Mesothelial cell of epicardium (in vitro differentiated cells): Measurements from ENCODE around the gene ZNF524. TPM values are rescaled to one million over a fixed set of nuclear protein-coding genes. Genes with fewer than 3 reads are reported as not detected.

Source experiments
- DNase-seq, 2 experiments: peaks; one replicate each; pipeline ENCODE4 v3.0.0; 2021; ENCODE audit warnings: low spot score in 2 of 2; ENCODE audit not compliant: unreplicated experiment in 2 of 2
- H3K27ac Mint-ChIP-seq: 2 replicates; pipeline ENCODE4 v1.8.0; 2021; ENCODE audit warnings: mixed read lengths
- H3K27me3 Mint-ChIP-seq: 2 replicates; pipeline ENCODE4 v1.8.0; 2021; ENCODE audit warnings: low read depth, mixed read lengths
- H3K36me3 Mint-ChIP-seq: 2 replicates; pipeline ENCODE4 v1.8.0; 2021; ENCODE audit warnings: mixed read lengths
- H3K4me1 Mint-ChIP-seq: 2 replicates; pipeline ENCODE4 v1.8.0; 2021; ENCODE audit warnings: mixed read lengths
- H3K4me3 Mint-ChIP-seq: 2 replicates; pipeline ENCODE4 v1.8.0; 2021; ENCODE audit warnings: mild to moderate bottlenecking, moderate library complexity, mixed read lengths
- H3K9me3 Mint-ChIP-seq: 2 replicates; pipeline ENCODE4 v1.8.0; 2021; ENCODE audit warnings: mixed read lengths
- total RNA-seq: library from RNA; stranded (reverse); gene quantifications from 3 replicates; pipeline ENCODE4 v1.2.1, GENCODE V29; 2021
- TF ChIP-seq, protein P1 (sequence below): fragments of 200-600 bp; sonication (generic); IDR thresholded peaks from one replicate; pipeline ENCODE4 v1.5.0; 2021; ENCODE audit warnings: antibody characterized with exemption; ENCODE audit not compliant: unreplicated experiment

The ZNF524 gene
- total RNA-seq, 1 donor from 2014 or later = 7.4 TPM

- Mint-ChIP-seq H3K9me3 (no peaks in the 10 kb centered on the region), H3K36me3 (peaks cover under 1% of the 10 kb centered on the region), H3K4me1 (peaks cover 37% of the 10 kb centered on the region), H3K27me3 (no peaks in the 10 kb centered on the region), H3K4me3 (peak overlapping the region; percentile 75), H3K27ac (peak overlapping the region; percentile 98)
- DNase-seq = no peak
- TF ChIP-seq, protein P1, sequence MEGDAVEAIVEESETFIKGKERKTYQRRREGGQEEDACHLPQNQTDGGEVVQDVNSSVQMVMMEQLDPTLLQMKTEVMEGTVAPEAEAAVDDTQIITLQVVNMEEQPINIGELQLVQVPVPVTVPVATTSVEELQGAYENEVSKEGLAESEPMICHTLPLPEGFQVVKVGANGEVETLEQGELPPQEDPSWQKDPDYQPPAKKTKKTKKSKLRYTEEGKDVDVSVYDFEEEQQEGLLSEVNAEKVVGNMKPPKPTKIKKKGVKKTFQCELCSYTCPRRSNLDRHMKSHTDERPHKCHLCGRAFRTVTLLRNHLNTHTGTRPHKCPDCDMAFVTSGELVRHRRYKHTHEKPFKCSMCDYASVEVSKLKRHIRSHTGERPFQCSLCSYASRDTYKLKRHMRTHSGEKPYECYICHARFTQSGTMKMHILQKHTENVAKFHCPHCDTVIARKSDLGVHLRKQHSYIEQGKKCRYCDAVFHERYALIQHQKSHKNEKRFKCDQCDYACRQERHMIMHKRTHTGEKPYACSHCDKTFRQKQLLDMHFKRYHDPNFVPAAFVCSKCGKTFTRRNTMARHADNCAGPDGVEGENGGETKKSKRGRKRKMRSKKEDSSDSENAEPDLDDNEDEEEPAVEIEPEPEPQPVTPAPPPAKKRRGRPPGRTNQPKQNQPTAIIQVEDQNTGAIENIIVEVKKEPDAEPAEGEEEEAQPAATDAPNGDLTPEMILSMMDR = no peak
Observed at GRCh38 chr19:55584871-55585270, 15.2 kb upstream of the ZNF524 start.

DNA sequence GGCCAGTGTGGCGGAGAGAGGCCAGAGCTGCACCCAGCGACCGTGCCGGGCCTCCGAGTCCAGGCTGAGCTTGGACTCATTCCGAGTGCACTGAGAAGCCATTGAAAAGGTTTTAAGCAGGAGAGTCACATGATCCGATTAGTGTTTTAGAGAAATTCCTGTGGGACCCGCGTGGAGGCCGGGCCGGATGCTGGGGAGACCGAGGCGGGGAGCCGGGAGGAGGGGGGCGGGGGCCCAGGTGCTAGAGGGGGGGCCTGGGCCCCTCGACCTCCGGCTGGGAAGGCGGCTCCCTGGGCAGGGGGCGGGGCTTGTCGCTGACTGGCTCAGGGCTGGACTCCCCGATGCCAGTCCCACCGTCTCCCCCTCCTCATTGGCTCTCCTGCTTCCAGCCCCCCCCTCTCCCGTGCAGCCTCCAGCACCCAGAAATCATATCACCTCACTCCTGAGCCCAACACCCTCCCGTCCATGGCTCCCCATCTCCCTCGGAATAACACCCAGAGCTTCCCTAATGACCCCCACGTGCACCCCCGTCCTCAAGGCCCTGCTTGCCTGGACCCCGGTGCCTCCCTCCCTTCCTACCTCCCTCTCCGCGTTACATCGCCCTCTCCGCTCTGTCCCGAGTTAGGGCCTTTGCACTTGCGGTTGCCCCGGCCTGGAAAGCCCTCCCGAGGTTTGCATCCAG is 14.3 kb upstream of the ZNF524 start:
- Mint-ChIP-seq H3K36me3 (no peaks in the 10 kb centered on the region), H3K4me1 (peaks cover 36% of the 10 kb centered on the region), H3K9me3 (no peaks in the 10 kb centered on the region), H3K4me3 (peak overlapping the region; percentile 75), H3K27ac (peak overlapping the region; percentile 98), H3K27me3 (no peaks in the 10 kb centered on the region)
- TF ChIP-seq, protein P1 = no peak
- DNase-seq = peak; percentile 84 to 90

- DNase-seq = peak; percentile 97 to 100
- peaks cover 25% of the 10 kb centered on the region for H3K4me1 Mint-ChIP-seq
- peak overlapping the region; percentile 75 for H3K4me3 Mint-ChIP-seq
- H3K27ac Mint-ChIP-seq = peak overlapping the region; percentile 98
- H3K9me3 Mint-ChIP-seq = no peaks in the 10 kb centered on the region
- TF ChIP-seq, protein P1 = no peak
- H3K36me3 Mint-ChIP-seq = peaks cover 9% of the 10 kb centered on the region
- H3K27me3 Mint-ChIP-seq = no peaks in the 10 kb centered on the region
Observed at GRCh38 chr19:55586976-55587668, 13.0 kb upstream of the ZNF524 start.

GRCh38 chr19:55588738-55589137 is 11.3 kb upstream of the ZNF524 start:
- Mint-ChIP-seq H3K27ac (no peak overlapping the region), H3K36me3 (peaks cover 12% of the 10 kb centered on the region), H3K4me3 (no peak overlapping the region), H3K4me1 (peaks cover 24% of the 10 kb centered on the region), H3K9me3 (no peaks in the 10 kb centered on the region), H3K27me3 (no peaks in the 10 kb centered on the region)
- TF ChIP-seq, protein P1 = no peak
- DNase-seq = no peak

DNA sequence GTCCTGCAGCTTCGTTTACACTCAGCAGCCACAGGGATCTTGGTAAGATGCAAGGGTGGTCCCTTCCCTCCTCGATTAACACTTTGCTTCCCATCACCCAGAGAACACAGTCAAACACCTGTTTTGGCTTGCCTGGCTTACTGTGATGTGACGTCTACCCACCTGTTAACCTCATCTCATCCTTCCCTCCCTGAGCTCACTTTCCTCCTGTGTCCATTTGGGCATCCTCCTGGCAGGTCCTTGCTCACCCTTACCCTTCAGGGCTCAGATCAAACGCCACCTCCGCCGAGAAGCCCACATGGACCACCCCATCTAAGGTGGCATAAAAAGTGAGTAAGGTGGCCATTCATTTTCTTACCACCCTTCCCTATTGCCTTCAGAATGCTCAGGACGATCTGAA is 10.0 kb upstream of the ZNF524 start:
- H3K4me3 Mint-ChIP-seq = no peak overlapping the region

More for the DNA sequence above, 10.0 kb upstream of the ZNF524 start:
- H3K27ac Mint-ChIP-seq = no peak overlapping the region
- peaks cover 4% of the 10 kb centered on the region for H3K9me3 Mint-ChIP-seq
- no peak for DNase-seq
- TF ChIP-seq, protein P1 = no peak
- no peaks in the 10 kb centered on the region for H3K27me3 Mint-ChIP-seq
- H3K36me3 Mint-ChIP-seq = peaks cover 19% of the 10 kb centered on the region
- H3K4me1 Mint-ChIP-seq = peaks cover 22% of the 10 kb centered on the region
